Measurements from ENCODE around the gene RYR3. TPM values are rescaled to one million over a fixed set of nuclear protein-coding genes. Genes with fewer than 3 reads are reported as not detected.

Gene RYR3
- total RNA-seq, 2 experiments from 2014 or later: not detected

- H3K4me1 Mint-ChIP-seq: no peaks in the 10 kb centered on the region
- no peaks in the 10 kb centered on the region for H3K9me3 Mint-ChIP-seq (ENCODE audit: low read depth)
- ChIA-PET POLR2A (no interaction called here), CTCF (interaction anchor here (0.6 to 1.1 kb wide), 2 partner anchors 68 to 489 kb away, joined by 3 read pairs; no protein-coding TSS in a partner anchor)
- H3K36me3 Mint-ChIP-seq (ENCODE audit: low read depth): no peaks in the 10 kb centered on the region
- intact Hi-C loops (cut with DNase I, micrococcal nuclease): no loop called here
- H3K27me3 Mint-ChIP-seq: peaks cover 2% of the 10 kb centered on the region
- no peak overlapping the region for H3K4me3 Mint-ChIP-seq
- no peak overlapping the region for H3K27ac Mint-ChIP-seq
- ATAC-seq (no peak), DNase-seq (no peak)
Observed at GRCh38 chr15:33433821-33434220, 123.1 kb downstream of the RYR3 start.

DNA sequence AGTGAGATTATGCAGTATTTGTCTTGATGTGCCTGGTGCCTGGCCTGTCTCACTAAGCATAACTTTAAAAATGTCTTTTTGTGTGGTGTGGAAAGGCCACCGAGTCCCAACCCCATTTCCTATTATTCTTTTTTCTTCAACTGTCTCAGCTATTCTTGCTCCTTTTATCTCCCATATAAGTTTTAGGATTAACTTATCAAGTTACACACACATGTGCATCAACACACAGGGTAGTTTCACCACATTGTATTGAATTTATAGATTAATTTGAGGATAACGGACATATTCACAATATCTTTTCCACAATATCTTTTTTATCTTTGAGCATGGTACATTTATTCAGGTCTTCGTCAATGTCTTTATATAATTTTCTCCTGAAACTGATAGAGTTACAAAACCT, 127.6 kb downstream of the RYR3 start:
- CTCF ChIA-PET: no interaction called here
- POLR2A ChIA-PET: no interaction called here
- no peak for DNase-seq
- Mint-ChIP-seq H3K9me3 (ENCODE audit: low read depth) (no peaks in the 10 kb centered on the region), H3K4me3 (no peak overlapping the region), H3K27me3 (peaks cover 3% of the 10 kb centered on the region), H3K4me1 (no peaks in the 10 kb centered on the region), H3K27ac (no peak overlapping the region), H3K36me3 (ENCODE audit: low read depth) (no peaks in the 10 kb centered on the region)
- intact Hi-C loops (cut with DNase I, micrococcal nuclease): no loop called here
- no peak for ATAC-seq

DNA sequence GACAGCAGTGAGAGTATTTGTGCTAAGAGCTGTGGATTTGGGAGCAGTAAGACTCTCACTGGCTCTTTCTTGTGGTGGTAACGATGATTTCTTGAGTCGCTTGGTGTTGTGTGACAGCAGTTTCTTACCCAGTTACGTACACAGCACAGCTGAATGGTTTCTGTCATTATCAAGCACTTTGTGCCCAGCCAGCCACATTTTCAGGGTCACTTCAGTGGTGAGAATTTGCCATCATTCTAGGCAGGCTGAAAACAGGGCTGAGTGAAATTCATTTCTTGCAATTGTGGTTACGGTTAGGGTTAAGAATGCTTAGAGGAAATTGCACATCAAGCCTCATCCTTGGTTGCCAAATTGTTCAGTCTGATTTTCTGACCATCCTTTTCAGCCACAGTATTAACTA, 130.1 kb downstream of the RYR3 start:
- no peak overlapping the region for H3K27ac Mint-ChIP-seq
- no peaks in the 10 kb centered on the region for H3K9me3 Mint-ChIP-seq (ENCODE audit: low read depth)
- H3K36me3 Mint-ChIP-seq (ENCODE audit: low read depth): no peaks in the 10 kb centered on the region
- H3K27me3 Mint-ChIP-seq: peaks cover 11% of the 10 kb centered on the region
- H3K4me1 Mint-ChIP-seq: no peaks in the 10 kb centered on the region
- intact Hi-C loops (cut with DNase I, micrococcal nuclease): no loop called here
- POLR2A ChIA-PET: no interaction called here
- H3K4me3 Mint-ChIP-seq: no peak overlapping the region
- ATAC-seq: no peak
- no peak for DNase-seq
- CTCF ChIA-PET: no interaction called here

DNA sequence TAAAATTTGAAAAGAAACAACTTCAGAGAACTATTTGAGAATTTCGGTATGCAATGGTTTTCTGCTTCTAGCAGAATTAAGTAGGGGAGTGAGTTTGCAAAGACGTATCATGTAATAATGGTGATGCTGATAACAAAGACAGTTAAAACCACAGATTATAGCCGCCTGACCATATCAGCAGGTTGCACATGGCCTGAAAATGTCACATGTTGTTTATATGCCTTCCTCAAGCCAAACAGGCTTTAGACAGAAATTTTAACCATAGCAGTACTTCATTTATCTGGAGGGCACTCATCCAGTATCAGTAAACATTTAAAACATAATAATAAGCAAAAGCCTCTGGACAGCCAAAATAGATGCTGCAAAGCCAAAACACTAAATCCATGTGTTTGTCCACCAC, 131.7 kb downstream of the RYR3 start:
- no peaks in the 10 kb centered on the region for H3K4me1 Mint-ChIP-seq
- ChIA-PET CTCF (no interaction called here), POLR2A (no interaction called here)
- no peaks in the 10 kb centered on the region for H3K36me3 Mint-ChIP-seq (ENCODE audit: low read depth)
- no peaks in the 10 kb centered on the region for H3K9me3 Mint-ChIP-seq (ENCODE audit: low read depth)
- intact Hi-C loops (cut with DNase I, micrococcal nuclease): no loop called here
- no peak for ATAC-seq
- no peak for DNase-seq
- H3K4me3 Mint-ChIP-seq: no peak overlapping the region
- peaks cover 14% of the 10 kb centered on the region for H3K27me3 Mint-ChIP-seq
- no peak overlapping the region for H3K27ac Mint-ChIP-seq

DNA sequence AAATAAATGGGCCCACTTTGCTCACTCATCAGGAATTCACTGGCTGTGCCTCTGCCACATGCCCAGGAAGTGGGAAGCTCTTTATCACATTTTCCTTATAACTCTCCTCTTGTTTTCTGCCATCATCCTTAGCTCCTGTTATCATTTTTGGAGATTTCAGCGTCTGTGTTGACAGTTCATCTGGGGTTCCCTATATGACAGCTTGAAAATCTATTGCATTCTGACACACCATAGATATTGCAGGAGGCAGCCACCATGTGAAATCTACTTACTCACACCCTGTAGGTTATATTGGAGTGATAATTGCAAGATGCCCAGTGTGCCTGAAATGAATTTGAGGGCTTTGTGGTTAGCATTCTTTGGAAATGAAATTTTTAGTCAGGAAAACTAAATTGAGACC, 132.9 kb downstream of the RYR3 start:
- CTCF ChIA-PET: interaction anchor here (1.4 kb wide), 1 partner anchor 14 kb away, joined by 5 read pairs; no protein-coding TSS in a partner anchor
- H3K27me3 Mint-ChIP-seq: peaks cover 18% of the 10 kb centered on the region
- POLR2A ChIA-PET: no interaction called here
- intact Hi-C loops (cut with DNase I, micrococcal nuclease): no loop called here
- no peak for DNase-seq
- no peak overlapping the region for H3K27ac Mint-ChIP-seq
- H3K4me1 Mint-ChIP-seq: no peaks in the 10 kb centered on the region
- H3K9me3 Mint-ChIP-seq (ENCODE audit: low read depth): no peaks in the 10 kb centered on the region
- no peak for ATAC-seq
- H3K4me3 Mint-ChIP-seq: no peak overlapping the region
- no peaks in the 10 kb centered on the region for H3K36me3 Mint-ChIP-seq (ENCODE audit: low read depth)

- ChIA-PET POLR2A (no interaction called here), CTCF (no interaction called here)
- H3K4me3 Mint-ChIP-seq: no peak overlapping the region
- H3K4me1 Mint-ChIP-seq: no peaks in the 10 kb centered on the region
- ATAC-seq (no peak), DNase-seq (no peak)
- intact Hi-C loops (cut with DNase I, micrococcal nuclease): no loop called here
- peaks cover 22% of the 10 kb centered on the region for H3K27me3 Mint-ChIP-seq
- no peaks in the 10 kb centered on the region for H3K9me3 Mint-ChIP-seq (ENCODE audit: low read depth)
- no peak overlapping the region for H3K27ac Mint-ChIP-seq
- no peaks in the 10 kb centered on the region for H3K36me3 Mint-ChIP-seq (ENCODE audit: low read depth)
Observed at GRCh38 chr15:33445984-33446383, 135.2 kb downstream of the RYR3 start.

- intact Hi-C loops (cut with DNase I, micrococcal nuclease): no loop called here
- POLR2A ChIA-PET: no interaction called here
- no peak overlapping the region for H3K27ac Mint-ChIP-seq
- H3K4me1 Mint-ChIP-seq: no peaks in the 10 kb centered on the region
- H3K4me3 Mint-ChIP-seq: no peak overlapping the region
- H3K36me3 Mint-ChIP-seq (ENCODE audit: low read depth): no peaks in the 10 kb centered on the region
- DNase-seq (no peak), ATAC-seq (no peak)
- no peaks in the 10 kb centered on the region for H3K9me3 Mint-ChIP-seq (ENCODE audit: low read depth)
- CTCF ChIA-PET: interaction anchor here (0.5 kb wide), 1 partner anchor 84 kb away, joined by 3 read pairs; no protein-coding TSS in a partner anchor
- peaks cover 21% of the 10 kb centered on the region for H3K27me3 Mint-ChIP-seq
Observed at GRCh38 chr15:33448151-33448550, 137.4 kb downstream of the RYR3 start.

- intact Hi-C loops (cut with DNase I, micrococcal nuclease): no loop called here
- Mint-ChIP-seq H3K36me3 (ENCODE audit: low read depth) (no peaks in the 10 kb centered on the region), H3K4me3 (no peak overlapping the region), H3K27me3 (peaks cover 20% of the 10 kb centered on the region), H3K4me1 (no peaks in the 10 kb centered on the region), H3K9me3 (ENCODE audit: low read depth) (no peaks in the 10 kb centered on the region), H3K27ac (no peak overlapping the region)
- POLR2A ChIA-PET: no interaction called here
- ATAC-seq (no peak), DNase-seq (no peak)
- CTCF ChIA-PET: no interaction called here
Observed at GRCh38 chr15:33448961-33449606, 138.3 kb downstream of the RYR3 start.

DNA sequence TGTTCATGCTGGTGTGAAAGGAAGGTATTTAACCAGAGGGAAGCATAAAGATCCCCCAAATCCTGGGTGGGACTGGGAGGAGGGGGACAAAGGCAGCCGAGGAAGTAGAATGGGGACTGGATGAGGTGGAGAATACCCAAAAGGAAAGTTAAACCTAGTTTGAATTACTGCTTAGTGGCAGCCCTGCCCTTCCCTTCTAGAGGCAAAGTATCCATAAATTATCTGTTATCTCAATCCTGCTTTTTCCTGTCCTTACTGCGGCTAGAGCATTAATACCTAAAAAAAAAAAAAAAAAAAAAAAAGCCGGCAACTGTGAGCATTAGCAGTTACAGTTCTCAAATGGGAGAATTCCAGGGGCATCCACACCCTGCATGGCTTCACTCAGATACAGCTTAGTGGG, 139.0 kb downstream of the RYR3 start:
- CTCF ChIA-PET: no interaction called here
- no peak overlapping the region for H3K4me3 Mint-ChIP-seq
- intact Hi-C loops (cut with DNase I, micrococcal nuclease): no loop called here

DNA sequence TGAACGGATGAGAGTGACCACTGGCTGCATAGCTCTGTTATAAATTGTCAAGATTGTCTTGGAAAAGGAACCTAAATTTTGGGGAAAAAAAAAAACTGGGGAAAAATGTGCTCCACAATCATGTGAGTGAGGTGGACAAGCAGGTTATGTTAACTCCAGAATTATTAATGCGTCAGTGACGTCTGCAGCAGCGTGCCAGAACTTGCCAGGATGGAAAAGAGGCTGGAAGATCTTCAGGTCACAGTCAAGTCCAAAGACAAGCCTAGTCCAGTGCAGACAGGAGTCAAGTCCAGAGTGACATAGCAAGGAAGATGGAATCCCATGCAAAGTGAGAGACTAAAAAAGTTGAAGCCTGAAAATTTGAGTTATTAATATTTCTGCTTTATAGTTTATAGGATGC, 140.6 kb downstream of the RYR3 start:
- no peak overlapping the region for H3K4me3 Mint-ChIP-seq
- intact Hi-C loops (cut with DNase I, micrococcal nuclease): no loop called here
- POLR2A ChIA-PET: no interaction called here
- H3K27ac Mint-ChIP-seq: no peak overlapping the region
- CTCF ChIA-PET: no interaction called here
- no peaks in the 10 kb centered on the region for H3K4me1 Mint-ChIP-seq
- ATAC-seq (no peak), DNase-seq (no peak)
- H3K36me3 Mint-ChIP-seq (ENCODE audit: low read depth): no peaks in the 10 kb centered on the region
- H3K9me3 Mint-ChIP-seq (ENCODE audit: low read depth): no peaks in the 10 kb centered on the region
- H3K27me3 Mint-ChIP-seq: peaks cover 16% of the 10 kb centered on the region

More for the DNA sequence above, 139.0 kb downstream of the RYR3 start:
- peaks cover 19% of the 10 kb centered on the region for H3K27me3 Mint-ChIP-seq
- no peak overlapping the region for H3K27ac Mint-ChIP-seq
- ATAC-seq (no peak), DNase-seq (no peak)
- H3K4me1 Mint-ChIP-seq: no peaks in the 10 kb centered on the region
- POLR2A ChIA-PET: no interaction called here
- no peaks in the 10 kb centered on the region for H3K36me3 Mint-ChIP-seq (ENCODE audit: low read depth)
- no peaks in the 10 kb centered on the region for H3K9me3 Mint-ChIP-seq (ENCODE audit: low read depth)

DNA sequence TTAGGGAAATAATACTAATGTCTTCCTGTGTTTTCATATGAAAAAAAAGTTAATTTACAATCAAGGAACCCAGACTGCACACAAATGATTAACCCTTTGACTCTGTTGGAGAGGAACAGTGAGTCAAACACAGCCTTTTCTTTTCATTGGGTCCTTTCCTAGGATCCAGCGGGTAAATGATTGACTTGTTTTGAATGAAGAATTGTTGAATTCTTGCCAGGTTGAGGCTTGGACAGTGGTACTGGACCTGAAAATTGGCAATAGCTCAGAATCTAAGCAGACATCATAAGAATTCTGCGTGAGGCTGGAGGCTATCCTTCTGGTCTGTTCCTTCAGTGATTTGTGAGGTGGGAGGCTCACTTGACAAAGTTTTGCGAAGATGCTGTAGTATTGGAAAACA, 143.0 kb downstream of the RYR3 start:
- ChIA-PET CTCF (no interaction called here), POLR2A (no interaction called here)
- DNase-seq (no peak), ATAC-seq (no peak)
- H3K9me3 Mint-ChIP-seq (ENCODE audit: low read depth): no peaks in the 10 kb centered on the region
- no peaks in the 10 kb centered on the region for H3K36me3 Mint-ChIP-seq (ENCODE audit: low read depth)
- H3K4me1 Mint-ChIP-seq: no peaks in the 10 kb centered on the region
- peaks cover 12% of the 10 kb centered on the region for H3K27me3 Mint-ChIP-seq
- no peak overlapping the region for H3K27ac Mint-ChIP-seq
- no peak overlapping the region for H3K4me3 Mint-ChIP-seq
- intact Hi-C loops (cut with DNase I, micrococcal nuclease): no loop called here

DNA sequence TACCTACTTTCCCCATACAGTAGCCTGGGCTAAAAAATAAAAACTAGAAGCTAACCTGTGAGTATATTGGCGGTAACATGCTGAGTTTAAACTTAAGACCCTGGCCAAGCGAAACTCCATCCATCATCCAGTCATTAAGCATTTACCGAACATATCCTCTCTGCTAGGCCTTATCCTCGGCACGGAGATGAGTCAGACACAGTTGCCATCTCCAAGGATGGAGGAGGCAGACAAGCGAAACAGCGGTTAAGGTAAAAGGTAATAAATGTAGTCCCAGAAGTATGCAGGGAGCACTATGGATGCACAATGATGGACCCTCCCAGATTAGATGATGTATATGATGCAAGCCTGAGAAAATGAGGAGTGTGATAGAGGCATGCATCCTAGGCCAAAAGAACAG, 143.6 kb downstream of the RYR3 start:
- no peaks in the 10 kb centered on the region for H3K36me3 Mint-ChIP-seq (ENCODE audit: low read depth)
- POLR2A ChIA-PET: no interaction called here

DNA sequence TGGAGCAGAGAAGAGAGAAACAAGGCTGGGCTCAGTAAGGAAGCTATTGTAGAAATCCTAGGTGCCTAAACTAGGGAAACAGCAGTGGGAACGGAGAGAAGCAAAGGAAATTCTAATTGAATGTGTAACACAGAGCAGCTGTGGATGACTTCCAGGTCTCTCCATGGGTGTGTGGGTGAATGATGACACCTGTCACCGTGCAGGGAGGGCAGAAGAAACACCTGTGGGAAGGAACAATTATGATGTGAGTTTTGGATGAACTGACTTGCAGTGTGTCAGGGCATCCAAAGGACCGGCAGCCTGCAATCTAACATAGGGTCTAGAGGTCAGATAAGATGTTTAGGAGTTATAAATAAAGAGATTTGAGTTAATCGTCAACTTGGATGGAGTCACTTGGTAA, 144.2 kb downstream of the RYR3 start:
- POLR2A ChIA-PET: no interaction called here
- Mint-ChIP-seq H3K4me3 (no peak overlapping the region), H3K4me1 (no peaks in the 10 kb centered on the region), H3K36me3 (ENCODE audit: low read depth) (no peaks in the 10 kb centered on the region), H3K27ac (no peak overlapping the region), H3K27me3 (peaks cover 9% of the 10 kb centered on the region), H3K9me3 (ENCODE audit: low read depth) (no peaks in the 10 kb centered on the region)
- DNase-seq (no peak), ATAC-seq (no peak)
- CTCF ChIA-PET: no interaction called here
- intact Hi-C loops (cut with DNase I, micrococcal nuclease): no loop called here

More for the DNA sequence above, 143.6 kb downstream of the RYR3 start:
- H3K4me1 Mint-ChIP-seq: no peaks in the 10 kb centered on the region
- intact Hi-C loops (cut with DNase I, micrococcal nuclease): no loop called here
- CTCF ChIA-PET: no interaction called here
- H3K27me3 Mint-ChIP-seq: peaks cover 12% of the 10 kb centered on the region
- no peak overlapping the region for H3K27ac Mint-ChIP-seq
- no peak for ATAC-seq
- H3K9me3 Mint-ChIP-seq (ENCODE audit: low read depth): no peaks in the 10 kb centered on the region
- H3K4me3 Mint-ChIP-seq: no peak overlapping the region
- no peak for DNase-seq

Measured in activated CD4-positive, alpha-beta T cell treated with anti-CD3 and anti-CD28 coated beads for 36 hours (primary cell).